ENCODE data around the gene SH3BP5L. TPM values are rescaled to one million over a fixed set of nuclear protein-coding genes. Genes with fewer than 3 reads are reported as not detected.

SH3BP5L gene
- total RNA-seq, 4 donors from 2014 or later, result 23.5 to 41.2 (median 29.4) TPM

GRCh38 chr1:248850536-248851251, 25.0 kb upstream of the SH3BP5L start:
- Histone ChIP-seq H3K27ac (no peak overlapping the region), H3K4me3 (no peak overlapping the region), H3K27me3 (no peaks in the 10 kb centered on the region), H3K36me3 (peaks cover 82% of the 10 kb centered on the region), H3K9me3 (no peaks in the 10 kb centered on the region), H3K4me1 (no peaks in the 10 kb centered on the region)
- no peak for TF ChIP-seq POLR2A (IDR thresholded peaks at IDR 0.05)
- TF ChIP-seq EP300 (IDR thresholded peaks at IDR 0.05), result no peak
- no peak for TF ChIP-seq POLR2AphosphoS5 (IDR thresholded peaks at IDR 0.05)
- TF ChIP-seq CTCF (IDR thresholded peaks at IDR 0.05), result no peak
- 79% methylated on average over 5 of the region's 10 CpGs for WGBS
- DNase-seq (ENCODE audit: low spot score in 2 of 2), result no peak

- H3K27ac ChIP-seq, result no peak overlapping the region
- no peak for TF ChIP-seq CTCF (IDR thresholded peaks at IDR 0.05)
- no peak for TF ChIP-seq POLR2AphosphoS5 (IDR thresholded peaks at IDR 0.05)
- no peak for TF ChIP-seq EP300 (IDR thresholded peaks at IDR 0.05)
- TF ChIP-seq POLR2A (IDR thresholded peaks at IDR 0.05), result no peak
- H3K27me3 ChIP-seq, result no peaks in the 10 kb centered on the region
- no peak overlapping the region for H3K4me3 ChIP-seq
- no peak for DNase-seq (ENCODE audit: low spot score in 2 of 2)
- H3K36me3 ChIP-seq, result peaks cover 83% of the 10 kb centered on the region
- H3K9me3 ChIP-seq, result no peaks in the 10 kb centered on the region
- 94% methylated on average over 9 of the region's 9 CpGs for WGBS
- H3K4me1 ChIP-seq, result no peaks in the 10 kb centered on the region
Measured at GRCh38 chr1:248850124-248850523, 24.4 kb upstream of the SH3BP5L start.

GRCh38 chr1:248849637-248850036, 23.9 kb upstream of the SH3BP5L start:
- TF ChIP-seq POLR2AphosphoS5 (IDR thresholded peaks at IDR 0.05) (no peak), POLR2A (IDR thresholded peaks at IDR 0.05) (no peak), CTCF (IDR thresholded peaks at IDR 0.05) (no peak), EP300 (IDR thresholded peaks at IDR 0.05) (no peak)

GRCh38 chr1:248849152-248849551, 23.4 kb upstream of the SH3BP5L start:
- Histone ChIP-seq H3K9me3 (no peaks in the 10 kb centered on the region), H3K36me3 (peaks cover 81% of the 10 kb centered on the region), H3K27ac (no peak overlapping the region), H3K27me3 (no peaks in the 10 kb centered on the region), H3K4me1 (no peaks in the 10 kb centered on the region), H3K4me3 (no peak overlapping the region)
- TF ChIP-seq POLR2A (IDR thresholded peaks at IDR 0.05) (no peak), POLR2AphosphoS5 (IDR thresholded peaks at IDR 0.05) (no peak), EP300 (IDR thresholded peaks at IDR 0.05) (no peak), CTCF (IDR thresholded peaks at IDR 0.05) (no peak)
- WGBS, result 90% methylated on average over 3 of the region's 3 CpGs
- no peak for DNase-seq (ENCODE audit: low spot score in 2 of 2)

More at GRCh38 chr1:248849637-248850036, 23.9 kb upstream of the SH3BP5L start:
- no peaks in the 10 kb centered on the region for H3K9me3 ChIP-seq
- H3K36me3 ChIP-seq, result peaks cover 82% of the 10 kb centered on the region
- no peak for DNase-seq (ENCODE audit: low spot score in 2 of 2)
- no peaks in the 10 kb centered on the region for H3K4me1 ChIP-seq
- WGBS, result 92% methylated on average over 3 of the region's 3 CpGs
- no peaks in the 10 kb centered on the region for H3K27me3 ChIP-seq
- no peak overlapping the region for H3K4me3 ChIP-seq
- H3K27ac ChIP-seq, result no peak overlapping the region

GRCh38 chr1:248848602-248849001, 22.9 kb upstream of the SH3BP5L start:
- Histone ChIP-seq H3K9me3 (no peaks in the 10 kb centered on the region), H3K27ac (no peak overlapping the region), H3K4me3 (no peak overlapping the region), H3K36me3 (peaks cover 75% of the 10 kb centered on the region), H3K4me1 (no peaks in the 10 kb centered on the region), H3K27me3 (no peaks in the 10 kb centered on the region)
- no peak for DNase-seq (ENCODE audit: low spot score in 2 of 2)
- 84% methylated on average over 8 of the region's 8 CpGs for whole genome bisulfite sequencing
- TF ChIP-seq POLR2A (IDR thresholded peaks at IDR 0.05) (no peak), CTCF (IDR thresholded peaks at IDR 0.05) (no peak), EP300 (IDR thresholded peaks at IDR 0.05) (no peak), POLR2AphosphoS5 (IDR thresholded peaks at IDR 0.05) (no peak)

Measured in suprapubic skin (tissue), 4 donors.